Endothelial cell of umbilical vein (primary cell): Measurements from ENCODE around the gene RNF112. TPM values are rescaled to one million over a fixed set of nuclear protein-coding genes. Genes with fewer than 3 reads are reported as not detected.

ENCODE experiments used
- BruUV-seq: library from RNA; stranded (reverse); fragments of 400-500 nt; replicated peaks from 2 replicates; lab custom pipeline; 2021; lab: Mats Ljungman, UMichigan
- CTCF ChIA-PET: fragments of 300-600, 350-600 bp; sonication (Branson Sonifier 250); formaldehyde crosslinking; loops from one replicate; lab custom pipeline; 2021; ENCODE audit warnings: antibody characterized with exemption, inconsistent platforms; lab: Charles Lee
- POLR2A ChIA-PET: fragments of 300-600, 350-600 bp; sonication (Branson Sonifier 250); formaldehyde crosslinking; loops from one replicate; lab custom pipeline; 2021; ENCODE audit warnings: antibody characterized with exemption, inconsistent platforms; lab: Charles Lee
- DNase-seq: peaks from one replicate; pipeline ENCODE4 v3.0.0-alpha.2; 2011; ENCODE audit warnings: low read depth, low spot score
- FAIRE-seq: peaks from 2 replicates; lab custom pipeline; 2011; peaks lifted over from hg19 to GRCh38; lab: Jason Lieb, UNC
- H2AFZ ChIP-seq: 2 replicates; pipeline ENCODE4 v1.6.0; 2012; ENCODE audit warnings: low read depth, low read length, control low read depth, inconsistent platforms
- H3K27ac ChIP-seq: 2 replicates; pipeline ENCODE4 v1.5.1; 2011; ENCODE audit warnings: low read depth, mild to moderate bottlenecking, control low read depth, low read length, moderate library complexity; ENCODE audit not compliant: insufficient read depth
- H3K27me3 ChIP-seq, 2 experiments: 2 replicates each; pipeline versions ENCODE4 v1.6.0 to v1.6.1; 2011; ENCODE audit warnings: low read length in 2 of 2, mixed read lengths in 1 of 2; ENCODE audit not compliant: control insufficient read depth in 2 of 2, insufficient read depth in 2 of 2
- H3K36me3 ChIP-seq, 2 experiments: 2 replicates in 1 of 2; 3 replicates in 1 of 2; pipeline ENCODE4 v1.5.1; 2011; ENCODE audit warnings: low read length in 2 of 2, mild to moderate bottlenecking in 1 of 2, moderate library complexity in 1 of 2; ENCODE audit not compliant: control insufficient read depth in 2 of 2, insufficient read depth in 2 of 2; ENCODE audit errors: extremely low read depth in 1 of 2
- H3K4me1 ChIP-seq: 3 replicates; pipeline ENCODE4 v1.5.1; 2011; ENCODE audit warnings: mild to moderate bottlenecking, low read length; ENCODE audit not compliant: control insufficient read depth, insufficient read depth; ENCODE audit errors: extremely low read depth
- H3K4me2 ChIP-seq: 2 replicates; pipeline ENCODE4 v1.6.1; 2011; ENCODE audit warnings: low read length, control low read depth, mixed read lengths; ENCODE audit not compliant: insufficient read depth
- H3K4me3 ChIP-seq, 3 experiments: fragments of 200-600 bp in 1 of 3; sonication (generic), shearing (Covaris generic) in 1 of 3; replicated peaks in 1 of 3; 2 replicates each; pipeline ENCODE4 v1.5.1; 2011 to 2016; ENCODE audit warnings: control low read depth in 3 of 3, low read length in 3 of 3, mild to moderate bottlenecking in 2 of 3, inconsistent platforms in 1 of 3, low read depth in 1 of 3, moderate library complexity in 1 of 3; ENCODE audit not compliant: insufficient read depth in 1 of 3
- H3K79me2 ChIP-seq: 2 replicates; pipeline ENCODE4 v1.6.0; 2012; ENCODE audit warnings: low read length, inconsistent platforms; ENCODE audit not compliant: control insufficient read depth, insufficient read depth
- H3K9ac ChIP-seq: replicated peaks from 2 replicates; pipeline ENCODE3; 2011; ENCODE audit warnings: low read length, control low read depth; ENCODE audit not compliant: insufficient read depth; ENCODE audit errors: extremely low read depth
- H3K9me1 ChIP-seq: replicated peaks from 3 replicates; pipeline ENCODE4 v1.6.0; 2011; ENCODE audit warnings: mild to moderate bottlenecking, low read length; ENCODE audit not compliant: control insufficient read depth, insufficient read depth; ENCODE audit errors: extremely low read depth
- H3K9me3 ChIP-seq: replicated peaks from 2 replicates; pipeline ENCODE4 v1.5.1; 2012; ENCODE audit warnings: low read length, inconsistent platforms; ENCODE audit not compliant: control insufficient read depth, insufficient read depth
- H4K20me1 ChIP-seq: replicated peaks from 2 replicates; pipeline ENCODE3; 2011; ENCODE audit warnings: mild to moderate bottlenecking, low read length; ENCODE audit not compliant: control insufficient read depth, insufficient read depth; ENCODE audit errors: extremely low read depth
- CTCF ChIP-seq, 2 donors: IDR thresholded peaks; 1 replicate in 1 of 2; 2 replicates in 1 of 2; pipeline ENCODE4 v1.5.1; 2011; ENCODE audit warnings: low read length in 2 of 2, mild to moderate bottlenecking in 2 of 2, moderate library complexity in 2 of 2, control low read depth in 1 of 2, inconsistent platforms in 1 of 2, low read depth in 1 of 2; ENCODE audit not compliant: insufficient read depth in 1 of 2; ENCODE audit errors: extremely low read depth in 1 of 2
- EZH2 ChIP-seq: IDR thresholded peaks from 2 replicates; pipeline ENCODE4 v1.6.1; 2012; ENCODE audit warnings: borderline replicate concordance, low read depth, mild to moderate bottlenecking, moderate library complexity, low read length, inconsistent platforms; ENCODE audit not compliant: severe bottlenecking
- FOS ChIP-seq: IDR thresholded peaks from 2 replicates; pipeline ENCODE4 v1.6.1; 2011; ENCODE audit warnings: mild to moderate bottlenecking, low read length, moderate library complexity, borderline replicate concordance; ENCODE audit not compliant: insufficient read depth
- GATA2 ChIP-seq: IDR thresholded peaks from 2 replicates; pipeline ENCODE4 v1.7.0; 2011; ENCODE audit warnings: low read depth, mild to moderate bottlenecking, moderate library complexity, mixed read lengths, low read length; ENCODE audit not compliant: insufficient read length, insufficient read depth
- JUN ChIP-seq: IDR thresholded peaks from 2 replicates; pipeline ENCODE4 v1.6.1; 2011; ENCODE audit warnings: borderline replicate concordance, low read depth; ENCODE audit not compliant: insufficient read length, insufficient read depth
- MAX ChIP-seq: IDR thresholded peaks from 2 replicates; pipeline ENCODE4 v1.6.1; 2011; ENCODE audit not compliant: insufficient read depth, insufficient read length
- MYC ChIP-seq: IDR thresholded peaks from one replicate; pipeline ENCODE4 v1.6.1; 2011; ENCODE audit warnings: mild to moderate bottlenecking, low read depth, low read length
- POLR2A ChIP-seq: IDR thresholded peaks from 2 replicates; pipeline ENCODE4 v1.6.1; 2012; ENCODE audit warnings: low read depth, mild to moderate bottlenecking, control low read depth, low read length
- POLR2AphosphoS5 ChIP-seq: IDR thresholded peaks from 2 replicates; pipeline ENCODE4 v1.6.1; 2012; ENCODE audit warnings: low read depth, mild to moderate bottlenecking, control low read depth, low read length, moderate library complexity; ENCODE audit not compliant: insufficient read depth
- dilution Hi-C: fragments of 300-500 bp; cut with MboI; formaldehyde crosslinking; loops from one replicate; pipeline ENCODE4 v1.15.0; 2019; ENCODE audit warnings: low sequenced_read_pairs; ENCODE audit not compliant: extremely low pct_ligation_motif_present
- intact Hi-C: fragments of 100-400 bp; cut with micrococcal nuclease; formaldehyde crosslinking; loops from one replicate; pipeline ENCODE4 v1.10.0; 2022
- polyA plus RNA-seq, 4 experiments: library from polyadenylated mRNA; depleted of rRNA in 3 of 4; stranded (reverse) in 3 of 4; unstranded in 1 of 4; fragments of >200 nt; gene quantifications; 2 replicates each; pipeline versions ENCODE4 v1.2.1 to v1.2.3, GENCODE V29; 2011 to 2012; ENCODE audit warnings: missing spikeins in 1 of 4
- total RNA-seq: library from RNA; stranded (reverse); gene quantifications from 2 replicates; pipeline ENCODE4 v1.2.3, GENCODE V29; 2021

RNF112 gene
- total and polyA plus RNA-seq, 2 donors (not counting 3 experiments of a cell fraction or from before 2014, with no cell fraction given) = 0.06 to 0.11 TPM

GRCh38 chr17:19388791-19389785, 21.9 kb upstream of the RNF112 start:
- Histone ChIP-seq H4K20me1 (no peaks in the 10 kb centered on the region), H3K9me1 (no peaks in the 10 kb centered on the region), H3K27ac (no peak overlapping the region), H2AFZ (no peak overlapping the region), H3K4me3 (no peak overlapping the region), H3K4me1 (no peaks in the 10 kb centered on the region), H3K79me2 (no peaks in the 10 kb centered on the region), H3K9me3 (no peaks in the 10 kb centered on the region), H3K36me3 (peaks cover 0 to 7% of the 10 kb centered on the region in 2 experiments), H3K4me2 (no peak overlapping the region), H3K27me3 (peaks cover 9 to 17% of the 10 kb centered on the region in 2 experiments), H3K9ac (no peak overlapping the region)
- FAIRE-seq = no peak
- CTCF ChIA-PET = interaction anchor here (1.0 to 1.5 kb wide), 4 partner anchors 11 to 60 kb away, joined by 4 to 5 read pairs (median 4); partner anchors contain the start of genes B9D1 and MAPK7
- no peak for TF ChIP-seq JUN
- TF ChIP-seq CTCF (IDR thresholded peaks at IDR 0.05; ENCODE audit: extremely low read depth in 1 of 2, insufficient read depth in 1 of 2, low read depth in 1 of 2, low read length in 2 of 2) = no peak
- no peak for TF ChIP-seq MYC
- TF ChIP-seq GATA2 = no peak
- TF ChIP-seq POLR2A = no peak
- TF ChIP-seq EZH2 = no peak
- no peak for TF ChIP-seq POLR2AphosphoS5
- TF ChIP-seq MAX = no peak
- TF ChIP-seq FOS = no peak
- dilution Hi-C loops = no loop called here
- intact Hi-C loops = no loop called here
- POLR2A ChIA-PET = no interaction called here
- no TSS peak for BruUV-seq
- DNase-seq = no peak
